SK-N-SH (cell line): ENCODE measurements around the gene ZBTB45. TPM values are rescaled to one million over a fixed set of nuclear protein-coding genes. Genes with fewer than 3 reads are reported as not detected.

ENCODE experiments used
- CTCF ChIA-PET: fragments of 300-600, 350-600 bp; formaldehyde crosslinking; extraction: SDS; loops from one replicate; lab custom pipeline; 2021; lab: Yijun Ruan, JAX
- POLR2A ChIA-PET: fragments of 350-600 bp; sonication (Branson Sonifier 250); formaldehyde crosslinking; extraction: SDS; loops from one replicate; lab custom pipeline; 2020; ENCODE audit warnings: antibody characterized with exemption, inconsistent platforms; lab: Yijun Ruan, JAX
- DNase-seq: peaks from one replicate; pipeline ENCODE4 v3.0.0; 2012
- H2AFZ ChIP-seq: fragments of 200-600 bp; sonication (generic); 2 replicates; pipeline ENCODE4 v1.8.1; 2016; ENCODE audit warnings: antibody characterized with exemption, mild to moderate bottlenecking, low read depth
- H3F3A ChIP-seq: fragments of 200-600 bp; sonication (generic); replicated peaks from 2 replicates; pipeline ENCODE3; 2016; ENCODE audit warnings: antibody characterized with exemption, mild to moderate bottlenecking; ENCODE audit not compliant: insufficient read depth
- H3K27ac ChIP-seq, 2 experiments: fragments of 200-500 bp in 1 of 2; fragments of 200-600 bp in 1 of 2; sonication (Bioruptor generic) in 1 of 2; sonication (generic), shearing (Covaris generic) in 1 of 2; 2 replicates each; pipeline versions ENCODE4 v1.5.1 to v1.6.1; 2014 to 2016; ENCODE audit warnings: low read depth in 2 of 2, inconsistent platforms in 1 of 2, low read length in 1 of 2, mild to moderate bottlenecking in 1 of 2, mixed read lengths in 1 of 2
- H3K27me3 ChIP-seq: fragments of 200-600 bp; sonication (generic), shearing (Covaris generic); 2 replicates; pipeline ENCODE4 v1.6.1; 2016; ENCODE audit warnings: mixed run types; ENCODE audit not compliant: insufficient read depth
- H3K36me3 ChIP-seq, 2 experiments: fragments of 200-500 bp in 1 of 2; fragments of 200-600 bp in 1 of 2; sonication (Bioruptor generic) in 1 of 2; sonication (generic) in 1 of 2; replicated peaks in 1 of 2; 2 replicates each; pipeline versions ENCODE3 to v1.5.1; 2014 to 2016; ENCODE audit warnings: low read length in 1 of 2, mild to moderate bottlenecking in 1 of 2; ENCODE audit not compliant: insufficient read depth in 2 of 2, control insufficient read depth in 1 of 2
- H3K4me1 ChIP-seq, 2 experiments: fragments of 200-500 bp in 1 of 2; fragments of 200-600 bp in 1 of 2; sonication (Bioruptor generic) in 1 of 2; sonication (generic), shearing (Covaris generic) in 1 of 2; 2 replicates each; pipeline versions ENCODE4 v1.5.1 to v1.6.1; 2014 to 2016; ENCODE audit warnings: low read depth in 1 of 2, low read length in 1 of 2, mixed run types in 1 of 2; ENCODE audit not compliant: insufficient read depth in 2 of 2, control insufficient read depth in 1 of 2
- H3K4me2 ChIP-seq: fragments of 200-600 bp; sonication (generic), shearing (Covaris generic); 2 replicates; pipeline ENCODE4 v1.6.1; 2017; ENCODE audit warnings: mixed run types
- H3K4me3 ChIP-seq, 2 experiments: fragments of 200-500 bp in 1 of 2; fragments of 200-600 bp in 1 of 2; sonication (Bioruptor generic) in 1 of 2; sonication (generic), shearing (Covaris generic) in 1 of 2; 2 replicates each; pipeline versions ENCODE4 v1.5.1 to v1.8.1; 2014 to 2016; ENCODE audit warnings: low read depth in 2 of 2, inconsistent platforms in 1 of 2, low read length in 1 of 2, mild to moderate bottlenecking in 1 of 2, mixed read lengths in 1 of 2, moderate library complexity in 1 of 2
- H3K79me2 ChIP-seq: fragments of 200-600 bp; sonication (generic); 2 replicates; pipeline ENCODE4 v1.8.1; 2017; ENCODE audit warnings: mild to moderate bottlenecking; ENCODE audit not compliant: insufficient read depth
- H3K9ac ChIP-seq: fragments of 200-600 bp; sonication (generic); 2 replicates; pipeline ENCODE4 v1.6.1; 2017; ENCODE audit warnings: mixed run types
- H3K9me2 ChIP-seq: fragments of 200-600 bp; sonication (generic); 2 replicates; pipeline ENCODE4 v1.6.1; 2017; ENCODE audit warnings: mixed run types
- H3K9me3 ChIP-seq: fragments of 200-600 bp; sonication (generic); 2 replicates; pipeline ENCODE4 v1.6.1; 2017; ENCODE audit warnings: mixed run types, mild to moderate bottlenecking, moderate library complexity
- H4K20me1 ChIP-seq: fragments of 200-600 bp; sonication (generic); 2 replicates; pipeline ENCODE4 v1.6.1; 2017; ENCODE audit warnings: mild to moderate bottlenecking, mixed run types; ENCODE audit not compliant: insufficient read depth
- EP300 ChIP-seq, 2 experiments: IDR thresholded peaks; 2 replicates each; pipeline versions ENCODE4 v1.4.0 to v1.6.1; 2012; ENCODE audit warnings: borderline replicate concordance in 1 of 2, low read depth in 1 of 2, low read length in 1 of 2
- EZH2phosphoT487 ChIP-seq: fragments of 200-600 bp; sonication (generic); IDR thresholded peaks from 2 replicates; pipeline ENCODE4 v1.6.1; 2017; ENCODE audit warnings: low read depth, mixed run types, mild to moderate bottlenecking, antibody characterized with exemption, moderate library complexity, borderline replicate concordance
- FOXM1 ChIP-seq: IDR thresholded peaks from 2 replicates; pipeline ENCODE4 v1.4.0; 2012; ENCODE audit warnings: low read depth, mild to moderate bottlenecking
- JUND ChIP-seq: IDR thresholded peaks from 2 replicates; pipeline ENCODE4 v1.4.0; 2012
- NRF1 ChIP-seq: IDR thresholded peaks from 2 replicates; pipeline ENCODE4 v1.6.1; 2012; ENCODE audit warnings: low read depth, mild to moderate bottlenecking, low read length
- TAF1 ChIP-seq: IDR thresholded peaks from 2 replicates; pipeline ENCODE4 v1.6.1; 2012; ENCODE audit warnings: low read depth, mild to moderate bottlenecking, low read length, moderate library complexity, borderline replicate concordance
- TCF12 ChIP-seq: IDR thresholded peaks from 2 replicates; pipeline ENCODE4 v1.4.0; 2012
- USF1 ChIP-seq: IDR thresholded peaks from 2 replicates; pipeline ENCODE4 v1.4.0; 2012; ENCODE audit warnings: low read depth, borderline replicate concordance
- USF2 ChIP-seq: fragments of 150-350 bp; IDR thresholded peaks from 2 replicates; pipeline ENCODE4 v1.6.1; 2017; ENCODE audit warnings: antibody characterized with exemption, low read length, low read depth, borderline replicate concordance
- WGBS: methylation state at CpG from one replicate; pipeline ENCODE4 v1.1.6; 2017; ENCODE audit warnings: low lambda C conversion rate; 5-methylcytosine and 5-hydroxymethylcytosine counted together
- polyA plus RNA-seq, 3 experiments: library from polyadenylated mRNA; depleted of rRNA; stranded (reverse); fragments of >200 nt; gene quantifications; 2 replicates each; pipeline ENCODE4 v1.2.3, GENCODE V29; 2012

The ZBTB45 gene
- polyA plus RNA-seq, 1 of the 3 experiments (the other 2 are of a cell fraction): 11.3 TPM

GRCh38 chr19:58522709-58523108, 3.1 kb upstream of the ZBTB45 start:
- H3K27me3 ChIP-seq: no peaks in the 10 kb centered on the region
- H3K27ac ChIP-seq: no peak overlapping the region
- 81% methylated on average over 3 of the region's 3 CpGs for WGBS
- H3K9me2 ChIP-seq: no peaks in the 10 kb centered on the region
- H3F3A ChIP-seq: peaks cover 19% of the 10 kb centered on the region
- no peak overlapping the region for H2AFZ ChIP-seq
- TF ChIP-seq EP300 (IDR thresholded peaks at IDR 0.05; ENCODE audit: borderline replicate concordance in 1 of 2, low read depth in 1 of 2, low read length in 1 of 2) (no peak), USF2 (no peak), TCF12 (no peak), JUND (no peak), FOXM1 (no peak), NRF1 (no peak)
- peaks cover 21% of the 10 kb centered on the region for H3K79me2 ChIP-seq
- POLR2A ChIA-PET: no interaction called here
- CTCF ChIA-PET: interaction anchor here (1.9 kb wide), 1 partner anchor 32 kb away, joined by 5 read pairs; the partner anchor contains the start of gene CHMP2A
- H3K4me3 ChIP-seq: no peak overlapping the region
- H3K4me1 ChIP-seq: peaks cover 0 to 13% of the 10 kb centered on the region in 2 experiments; a peak in 1 of 4 replicates
- no peak for DNase-seq
- no peaks in the 10 kb centered on the region; the same call in 1 of the 2 replicates for H4K20me1 ChIP-seq
- H3K4me2 ChIP-seq: no peak overlapping the region
- no peaks in the 10 kb centered on the region for H3K36me3 ChIP-seq
- H3K9me3 ChIP-seq: no peaks in the 10 kb centered on the region
- H3K9ac ChIP-seq: no peak overlapping the region

GRCh38 chr19:58521651-58522050, 2.0 kb upstream of the ZBTB45 start:
- Histone ChIP-seq H3F3A (peaks cover 19% of the 10 kb centered on the region), H3K27me3 (no peaks in the 10 kb centered on the region), H3K9me2 (no peaks in the 10 kb centered on the region), H3K9ac (no peak overlapping the region), H2AFZ (no peak overlapping the region), H3K4me1 (peaks cover 0 to 21% of the 10 kb centered on the region in 2 experiments; a peak in 1 of 4 replicates), H4K20me1 (no peaks in the 10 kb centered on the region; the same call in 1 of the 2 replicates), H3K9me3 (no peaks in the 10 kb centered on the region), H3K27ac (no peak overlapping the region), H3K4me3 (no peak overlapping the region), H3K4me2 (no peak overlapping the region), H3K79me2 (peaks cover 32% of the 10 kb centered on the region), H3K36me3 (peaks cover 0 to 8% of the 10 kb centered on the region in 2 experiments)
- ChIA-PET POLR2A (interaction anchor here (3.0 to 3.8 kb wide), 2 partner anchors 23 to 33 kb away, joined by 45 to 49 read pairs; partner anchors contain the start of genes CHMP2A and TRIM28), CTCF (interaction anchor here (4.3 to 4.7 kb wide), 2 partner anchors 22 to 30 kb away, joined by 29 to 81 read pairs; partner anchors contain the start of genes CHMP2A and TRIM28)
- 82% methylated on average over 4 of the region's 4 CpGs for WGBS
- TF ChIP-seq EZH2phosphoT487: no peak
- TF ChIP-seq USF1: no peak
- no peak for TF ChIP-seq TAF1
- DNase-seq: no peak
